Glomerular visceral epithelial cell (primary cell): ENCODE measurements around the gene LIN7A.

Experiments used
- DNase-seq: peaks from one replicate; pipeline ENCODE4 v3.0.0-alpha.2; 2016; ENCODE audit errors: extremely low spot score

LIN7A gene

GRCh38 chr12:80860206-80860605 lies 77.5 kb downstream of the LIN7A start:
- no peak for DNase-seq

- peak; percentile 4 for DNase-seq
Observed at GRCh38 chr12:80858356-80858755, 79.4 kb downstream of the LIN7A start.

DNA sequence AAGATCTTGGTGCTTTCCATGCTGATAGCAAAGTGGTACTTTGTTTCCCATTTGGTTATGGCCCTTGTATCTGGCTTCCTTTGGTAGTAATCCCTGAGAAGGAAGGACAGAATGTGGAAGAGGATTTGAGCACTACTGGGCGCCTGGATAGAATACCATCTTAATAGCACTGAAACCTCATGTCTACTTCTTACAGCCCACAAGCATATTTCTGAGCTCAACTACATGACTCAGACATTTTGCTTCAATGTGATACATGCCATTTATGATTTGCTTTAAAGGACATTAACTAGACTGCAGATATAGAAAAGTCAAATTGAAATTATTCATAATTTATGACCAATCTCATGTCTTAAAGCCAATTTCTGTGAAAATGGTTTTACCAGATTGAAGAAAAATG lies 80.4 kb downstream of the LIN7A start:
- no peak for DNase-seq

GRCh38 chr12:80849337-80849736 lies 88.4 kb downstream of the LIN7A start:
- no peak for DNase-seq

DNA sequence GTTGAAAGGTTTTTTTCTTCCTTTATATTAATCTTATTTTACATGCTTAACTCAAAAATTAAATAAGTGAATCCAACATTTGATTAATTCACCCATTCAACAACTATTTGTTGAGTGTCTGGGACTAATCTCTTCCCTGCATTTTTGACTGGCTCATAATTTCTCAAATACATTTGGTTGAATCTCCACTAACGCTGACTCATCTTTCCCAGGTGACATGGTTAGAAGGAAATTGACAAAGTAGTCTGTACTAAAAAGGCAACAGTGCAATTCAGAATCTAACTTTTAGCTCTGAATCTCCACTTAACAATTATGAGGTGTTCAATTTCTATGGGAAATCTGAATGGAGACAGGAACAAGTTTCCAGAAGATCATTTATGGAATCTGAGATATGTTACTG lies 88.9 kb downstream of the LIN7A start:
- no peak for DNase-seq

GRCh38 chr12:80847575-80847974 lies 90.2 kb downstream of the LIN7A start:
- no peak for DNase-seq

DNA sequence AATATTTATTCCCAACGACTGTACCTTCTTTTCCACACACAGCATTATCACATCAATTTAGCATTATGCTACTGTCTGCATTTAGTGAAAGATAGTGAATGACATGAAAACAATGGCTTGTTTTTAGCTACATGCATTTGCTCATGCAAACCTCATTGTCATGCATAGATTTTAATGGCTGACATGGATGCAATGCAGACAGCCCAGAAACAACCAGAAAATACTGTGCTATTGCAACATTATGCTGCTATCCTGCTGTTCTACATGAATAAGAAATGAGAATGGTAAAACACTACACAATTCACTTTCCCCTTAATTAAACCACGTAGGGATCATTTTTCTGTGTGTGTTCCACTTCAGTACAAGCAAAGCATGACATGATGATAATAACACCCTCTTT lies 90.8 kb downstream of the LIN7A start:
- no peak for DNase-seq

DNA sequence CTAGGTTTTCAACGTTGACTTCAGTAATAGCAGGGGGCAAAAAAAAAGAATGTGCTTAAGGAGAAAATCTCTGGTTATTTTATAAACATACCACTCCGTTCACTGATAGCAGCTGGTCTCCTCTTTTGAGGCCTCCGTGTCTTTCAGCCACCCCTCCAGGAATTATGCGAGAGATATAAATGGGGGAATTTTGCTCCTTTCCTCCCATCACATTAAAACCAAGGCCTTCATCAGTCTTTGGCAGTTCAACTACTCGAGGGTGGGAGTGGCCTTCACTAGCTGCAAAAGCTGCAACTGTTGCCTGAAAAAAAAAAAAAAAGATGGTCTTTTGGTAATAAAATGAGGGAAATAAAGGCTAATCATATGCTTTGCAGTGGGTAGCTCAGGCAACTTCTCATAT lies 92.1 kb downstream of the LIN7A start:
- no peak for DNase-seq

GRCh38 chr12:80843969-80844368 lies 93.8 kb downstream of the LIN7A start:
- DNase-seq: no peak

DNA sequence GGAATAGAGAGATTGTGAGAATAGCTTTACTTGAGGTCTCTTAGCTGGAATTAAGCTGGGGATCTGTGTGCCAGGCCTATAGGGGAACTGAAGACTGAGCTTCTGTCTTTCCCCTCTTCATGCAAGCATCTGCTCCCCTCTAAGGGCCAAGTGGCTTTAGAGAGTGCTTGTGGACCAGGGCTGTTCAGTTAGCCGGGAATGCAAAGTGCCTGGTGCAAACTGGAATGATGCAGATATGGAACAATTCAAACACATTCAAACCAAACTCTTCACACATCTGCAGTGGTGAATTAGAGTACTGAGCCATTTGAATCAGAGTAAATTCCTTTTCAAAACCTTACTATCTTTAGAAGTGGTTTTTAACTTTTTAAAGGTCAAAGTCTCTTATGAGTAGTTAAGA lies 99.0 kb downstream of the LIN7A start:
- no peak for DNase-seq

- DNase-seq: no peak
Observed at GRCh38 chr12:80838024-80838658, 99.6 kb downstream of the LIN7A start.

DNA sequence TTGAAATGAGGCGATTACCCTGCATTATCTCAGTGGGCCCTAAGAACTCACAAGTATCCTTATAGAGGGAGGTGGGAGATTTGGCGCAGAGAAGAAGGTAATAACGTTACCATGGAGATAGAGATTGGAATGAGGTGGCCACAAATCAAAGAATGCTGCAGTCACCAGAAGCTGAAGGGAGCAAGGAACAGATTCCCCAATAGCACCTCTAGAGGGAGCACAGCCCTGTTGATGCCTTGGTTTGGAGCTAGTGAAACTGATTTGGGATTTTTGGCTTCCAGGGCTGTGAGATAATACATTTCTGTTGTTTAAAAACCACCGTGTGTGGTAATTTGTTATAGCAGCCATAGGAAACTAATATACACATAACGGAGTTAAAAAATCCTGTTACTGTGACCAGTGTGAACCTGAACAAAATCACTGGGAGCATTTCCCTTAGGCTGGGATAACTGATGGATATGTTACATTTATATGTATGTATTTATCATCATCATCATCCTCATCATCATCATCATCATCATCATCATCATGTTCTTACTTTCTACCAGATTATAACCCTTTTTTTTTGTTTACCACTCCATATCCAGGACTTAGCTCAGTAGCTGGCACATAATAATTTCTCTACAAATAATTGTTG lies 100.3 kb downstream of the LIN7A start:
- peak; percentile 35 for DNase-seq

GRCh38 chr12:80834724-80835123 lies 103.0 kb downstream of the LIN7A start:
- DNase-seq: no peak

DNA sequence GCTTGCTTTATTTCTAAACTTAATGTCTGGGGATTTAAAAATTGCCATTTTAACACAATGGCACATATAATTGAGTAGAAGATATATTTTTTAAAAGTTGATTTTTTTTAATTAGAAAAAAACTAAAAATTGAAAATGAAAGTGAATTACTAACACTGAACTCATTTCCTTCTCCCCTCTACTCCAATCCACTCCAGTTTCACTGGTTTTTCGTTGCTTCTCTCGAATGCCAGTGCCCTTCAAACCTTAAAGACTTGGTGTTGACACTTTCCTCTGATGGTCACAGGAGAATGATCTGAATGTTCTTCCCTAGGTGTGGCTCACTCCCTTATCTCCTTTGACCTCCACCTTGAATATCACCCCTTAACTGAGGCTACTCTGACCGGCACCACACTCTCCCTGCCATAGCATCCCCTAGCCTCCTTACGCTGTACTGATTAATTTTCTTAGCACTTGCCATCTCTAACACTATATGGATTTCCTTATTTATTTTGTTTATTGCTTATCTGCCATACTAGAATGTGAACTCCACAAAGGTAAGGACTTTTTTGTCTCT lies 107.1 kb downstream of the LIN7A start:
- no peak for DNase-seq

- no peak for DNase-seq
Observed at GRCh38 chr12:80829767-80830166, 108.0 kb downstream of the LIN7A start.

DNA sequence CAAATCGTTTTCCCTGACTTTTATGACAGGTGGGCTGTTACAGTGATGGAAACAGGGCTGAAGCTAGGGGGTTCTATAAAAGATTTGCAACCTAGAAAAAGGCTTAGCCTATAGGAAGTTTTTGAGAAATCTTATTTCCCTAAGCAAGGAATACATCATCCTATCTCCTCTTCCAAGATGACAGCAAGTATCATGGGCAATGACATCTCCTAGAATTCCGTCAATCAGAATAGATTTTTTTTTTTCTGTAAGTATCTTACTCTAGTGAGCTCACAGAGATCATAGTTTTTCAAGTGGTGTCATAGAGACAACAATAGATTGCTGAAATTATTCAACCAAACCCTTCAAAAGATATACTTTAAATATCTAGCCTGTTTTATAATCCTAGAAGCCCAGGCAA lies 112.2 kb downstream of the LIN7A start:
- DNase-seq: no peak

DNA sequence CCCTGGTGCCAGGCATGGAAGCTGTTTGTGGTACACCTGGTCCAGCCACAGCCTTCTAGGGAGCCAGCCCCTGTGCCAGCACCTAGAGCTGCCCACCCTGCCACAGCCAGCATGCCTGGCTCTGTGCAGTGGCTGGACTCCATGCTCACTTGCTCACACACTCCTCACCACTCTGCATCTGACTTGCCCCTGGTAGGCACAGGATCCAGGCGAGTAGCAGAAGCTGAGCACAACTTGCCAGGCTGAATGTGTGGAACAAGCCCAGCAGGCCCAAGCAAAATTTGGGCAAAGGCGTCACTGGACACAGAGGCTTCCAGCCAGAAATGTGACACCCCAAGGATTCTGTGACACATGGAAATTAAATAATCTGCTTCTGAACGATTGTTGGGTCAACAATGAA lies 114.3 kb downstream of the LIN7A start:
- no peak for DNase-seq

DNA sequence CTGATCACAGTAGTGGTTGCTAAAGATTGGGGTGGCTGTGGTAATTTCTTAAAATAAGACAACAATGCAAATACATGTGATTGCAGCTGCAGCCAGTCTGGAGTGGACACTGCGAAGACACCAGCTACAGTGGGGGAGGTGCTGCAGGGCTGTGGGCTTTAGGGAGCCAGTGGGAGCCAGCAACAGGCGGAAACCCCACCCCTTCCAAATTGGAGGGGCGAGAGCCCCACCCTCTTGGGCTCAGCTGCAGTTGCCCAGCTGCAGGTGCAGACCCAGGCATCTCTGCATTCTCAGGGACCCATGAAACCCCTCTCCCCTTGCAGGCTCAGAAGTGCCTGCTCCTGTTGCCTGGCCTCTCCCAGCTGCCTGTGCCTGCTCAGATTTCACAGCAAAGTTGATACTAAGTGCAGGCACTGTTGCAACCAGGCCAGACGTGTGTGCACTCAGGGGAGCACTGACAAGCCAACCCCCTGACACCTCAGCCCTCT lies 116.2 kb downstream of the LIN7A start:
- no peak for DNase-seq

DNA sequence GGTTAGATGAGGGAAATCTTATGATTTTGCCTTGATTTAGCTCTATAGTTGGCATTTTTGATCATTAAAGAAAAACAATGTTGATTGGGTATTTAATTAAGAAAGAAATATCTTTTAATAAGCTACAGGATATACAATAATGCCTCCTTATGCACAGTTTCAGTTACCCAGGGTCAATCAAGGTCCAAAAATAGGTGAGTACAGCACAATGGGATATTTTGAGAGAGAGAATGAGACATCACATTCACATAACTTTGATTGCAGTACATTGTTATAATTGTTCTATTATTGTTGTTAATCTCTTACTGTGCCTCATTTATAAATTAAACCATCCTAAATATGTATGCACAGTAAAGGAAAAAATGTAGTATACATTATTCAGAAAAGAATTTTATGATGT lies 118.9 kb downstream of the LIN7A start:
- no peak for DNase-seq

DNA sequence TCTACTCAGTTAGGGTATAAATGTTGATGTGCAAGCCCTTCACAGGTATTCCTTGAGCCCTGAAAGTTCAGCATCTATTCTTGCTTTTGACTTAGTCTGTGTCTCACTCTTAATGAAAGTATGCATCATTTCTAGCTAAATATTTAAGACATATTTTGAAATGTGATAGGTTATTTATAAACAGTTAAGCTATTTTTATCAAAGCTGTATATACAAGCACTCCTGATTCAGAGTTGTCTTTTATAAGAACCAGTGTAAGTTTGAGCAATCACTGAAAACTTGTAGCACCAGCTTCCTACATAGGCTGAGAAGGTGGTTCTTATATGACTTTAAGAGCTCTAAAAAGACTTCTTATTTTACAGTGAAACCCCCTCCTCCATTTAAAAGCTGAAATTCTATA lies 122.4 kb downstream of the LIN7A start:
- no peak for DNase-seq

GRCh38 chr12:80814453-80814852 lies 123.3 kb downstream of the LIN7A start:
- no peak for DNase-seq

GRCh38 chr12:80813820-80814219 lies 123.9 kb downstream of the LIN7A start:
- no peak for DNase-seq

GRCh38 chr12:80811957-80812708 lies 125.6 kb downstream of the LIN7A start:
- DNase-seq: no peak
